ENCODE results near the gene HIGD1A. TPM values are rescaled to one million over a fixed set of nuclear protein-coding genes. Genes with fewer than 3 reads are reported as not detected.

The HIGD1A gene
- total and polyA plus RNA-seq, 10 of the 15 experiments (the other 5 are each of a cell fraction or from before 2014, with no cell fraction given): 73.9 to 487 (median 175) TPM

DNA sequence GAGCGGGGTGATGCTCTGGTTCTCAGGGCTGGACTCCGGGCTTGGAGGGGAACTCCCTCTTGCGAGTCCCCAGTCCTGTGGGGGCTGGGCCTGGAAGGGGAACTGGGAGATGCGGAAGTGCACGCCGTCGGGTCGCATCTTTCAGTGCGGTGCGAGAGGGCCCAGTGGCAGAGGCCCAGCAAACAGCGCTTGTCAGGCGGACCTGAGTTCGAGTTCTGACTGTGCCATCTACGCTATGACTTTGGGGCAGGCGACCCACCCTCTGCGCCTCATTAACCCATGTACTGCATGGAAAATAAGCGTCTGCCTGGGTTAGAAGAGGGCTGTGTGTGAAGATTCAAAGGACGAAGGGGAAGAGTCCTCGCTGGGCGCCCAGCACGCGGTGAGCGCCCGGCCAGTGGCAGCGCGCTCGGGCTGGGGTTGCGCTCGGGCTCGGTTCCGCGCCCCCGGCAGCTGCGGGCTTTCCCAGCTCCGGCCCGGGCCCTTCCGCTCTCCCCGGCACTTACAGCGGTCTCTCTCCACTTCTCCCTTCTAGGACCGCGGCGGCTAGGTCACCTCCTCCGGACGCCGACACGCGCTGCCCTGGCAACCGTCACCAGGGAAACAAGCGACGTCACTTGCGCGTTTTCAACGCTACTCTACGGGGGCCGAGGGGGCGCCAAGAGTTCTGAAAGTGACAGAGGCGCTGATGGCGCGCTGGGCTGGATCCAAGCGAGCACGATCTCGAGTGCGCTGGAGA is 31.5 kb downstream of the HIGD1A start, which contains the start of gene CCDC13 (continued):
- TF ChIP-seq IRF4 (IDR thresholded peaks at IDR 0.05; ENCODE audit: low read depth, low read length) (peak; percentile 45; the same call in 1 of the 2 replicates), MAX (IDR thresholded peaks at IDR 0.05; ENCODE audit: low read depth, low read length) (peak; percentile 52), SP1 (IDR thresholded peaks at IDR 0.05; ENCODE audit: low read depth, low read length) (peak; percentile 28), CUX1 (IDR thresholded peaks at IDR 0.05; ENCODE audit: insufficient replicate concordance, low read depth, low read length) (no peak), E2F4 (IDR thresholded peaks at IDR 0.05; ENCODE audit: low read depth, low read length) (peak; percentile 58; the same call in 1 of the 2 replicates), NBN (IDR thresholded peaks at IDR 0.05) (peak; percentile 67), ZNF217 (IDR thresholded peaks at IDR 0.05) (0 out of 2 replicates have a peak, but pooled peaks have one; percentile 48), PML (IDR thresholded peaks at IDR 0.05; ENCODE audit: low read length) (no peak), MYB (IDR thresholded peaks at IDR 0.05; ENCODE audit: borderline replicate concordance, low read depth, low read length) (no peak), ASH2L (IDR thresholded peaks at IDR 0.05; ENCODE audit: borderline replicate concordance, low read depth) (0 out of 2 replicates have a peak, but pooled peaks have one; percentile 62), ZNF207 (IDR thresholded peaks at IDR 0.05; ENCODE audit: borderline replicate concordance) (peak; percentile 89; the same call in 1 of the 2 replicates), BHLHE40 (IDR thresholded peaks at IDR 0.05; ENCODE audit: borderline replicate concordance in 1 of 2, low read depth in 2 of 2, low read length in 1 of 2) (peak; percentile 50 to 74; a peak in 3 of 4 replicates), YY1 (IDR thresholded peaks at IDR 0.05; ENCODE audit: low read depth, low read length) (peak; percentile 92)
- TF ChIP-seq, protein P1, sequence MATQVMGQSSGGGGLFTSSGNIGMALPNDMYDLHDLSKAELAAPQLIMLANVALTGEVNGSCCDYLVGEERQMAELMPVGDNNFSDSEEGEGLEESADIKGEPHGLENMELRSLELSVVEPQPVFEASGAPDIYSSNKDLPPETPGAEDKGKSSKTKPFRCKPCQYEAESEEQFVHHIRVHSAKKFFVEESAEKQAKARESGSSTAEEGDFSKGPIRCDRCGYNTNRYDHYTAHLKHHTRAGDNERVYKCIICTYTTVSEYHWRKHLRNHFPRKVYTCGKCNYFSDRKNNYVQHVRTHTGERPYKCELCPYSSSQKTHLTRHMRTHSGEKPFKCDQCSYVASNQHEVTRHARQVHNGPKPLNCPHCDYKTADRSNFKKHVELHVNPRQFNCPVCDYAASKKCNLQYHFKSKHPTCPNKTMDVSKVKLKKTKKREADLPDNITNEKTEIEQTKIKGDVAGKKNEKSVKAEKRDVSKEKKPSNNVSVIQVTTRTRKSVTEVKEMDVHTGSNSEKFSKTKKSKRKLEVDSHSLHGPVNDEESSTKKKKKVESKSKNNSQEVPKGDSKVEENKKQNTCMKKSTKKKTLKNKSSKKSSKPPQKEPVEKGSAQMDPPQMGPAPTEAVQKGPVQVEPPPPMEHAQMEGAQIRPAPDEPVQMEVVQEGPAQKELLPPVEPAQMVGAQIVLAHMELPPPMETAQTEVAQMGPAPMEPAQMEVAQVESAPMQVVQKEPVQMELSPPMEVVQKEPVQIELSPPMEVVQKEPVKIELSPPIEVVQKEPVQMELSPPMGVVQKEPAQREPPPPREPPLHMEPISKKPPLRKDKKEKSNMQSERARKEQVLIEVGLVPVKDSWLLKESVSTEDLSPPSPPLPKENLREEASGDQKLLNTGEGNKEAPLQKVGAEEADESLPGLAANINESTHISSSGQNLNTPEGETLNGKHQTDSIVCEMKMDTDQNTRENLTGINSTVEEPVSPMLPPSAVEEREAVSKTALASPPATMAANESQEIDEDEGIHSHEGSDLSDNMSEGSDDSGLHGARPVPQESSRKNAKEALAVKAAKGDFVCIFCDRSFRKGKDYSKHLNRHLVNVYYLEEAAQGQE (IDR thresholded peaks at IDR 0.05; ENCODE audit: low read depth, low read length): 0 out of 2 replicates have a peak, but pooled peaks have one; percentile 29
- TF ChIP-seq, protein P2, sequence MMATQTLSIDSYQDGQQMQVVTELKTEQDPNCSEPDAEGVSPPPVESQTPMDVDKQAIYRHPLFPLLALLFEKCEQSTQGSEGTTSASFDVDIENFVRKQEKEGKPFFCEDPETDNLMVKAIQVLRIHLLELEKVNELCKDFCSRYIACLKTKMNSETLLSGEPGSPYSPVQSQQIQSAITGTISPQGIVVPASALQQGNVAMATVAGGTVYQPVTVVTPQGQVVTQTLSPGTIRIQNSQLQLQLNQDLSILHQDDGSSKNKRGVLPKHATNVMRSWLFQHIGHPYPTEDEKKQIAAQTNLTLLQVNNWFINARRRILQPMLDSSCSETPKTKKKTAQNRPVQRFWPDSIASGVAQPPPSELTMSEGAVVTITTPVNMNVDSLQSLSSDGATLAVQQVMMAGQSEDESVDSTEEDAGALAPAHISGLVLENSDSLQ (IDR thresholded peaks at IDR 0.05): peak; percentile 78
- TF ChIP-seq, protein P3, sequence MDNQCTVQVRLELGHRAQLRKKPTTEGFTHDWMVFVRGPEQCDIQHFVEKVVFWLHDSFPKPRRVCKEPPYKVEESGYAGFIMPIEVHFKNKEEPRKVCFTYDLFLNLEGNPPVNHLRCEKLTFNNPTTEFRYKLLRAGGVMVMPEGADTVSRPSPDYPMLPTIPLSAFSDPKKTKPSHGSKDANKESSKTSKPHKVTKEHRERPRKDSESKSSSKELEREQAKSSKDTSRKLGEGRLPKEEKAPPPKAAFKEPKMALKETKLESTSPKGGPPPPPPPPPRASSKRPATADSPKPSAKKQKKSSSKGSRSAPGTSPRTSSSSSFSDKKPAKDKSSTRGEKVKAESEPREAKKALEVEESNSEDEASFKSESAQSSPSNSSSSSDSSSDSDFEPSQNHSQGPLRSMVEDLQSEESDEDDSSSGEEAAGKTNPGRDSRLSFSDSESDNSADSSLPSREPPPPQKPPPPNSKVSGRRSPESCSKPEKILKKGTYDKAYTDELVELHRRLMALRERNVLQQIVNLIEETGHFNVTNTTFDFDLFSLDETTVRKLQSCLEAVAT (IDR thresholded peaks at IDR 0.05): 0 out of 2 replicates have a peak, but pooled peaks have one; percentile 12

Measured in GM12878 (cell line).